SK-N-MC (cell line): ENCODE data around the gene TRIM41.
"Not testable (repeated sequence)": the region's sequence is repeated elsewhere in the genome, so short reads cannot be mapped to it uniquely, and the experiment has no call there.

Experiments
- EZH2 ChIP-seq: fragments of 200-600 bp; sonication (generic); IDR thresholded peaks from one replicate; pipeline ENCODE4 v1.6.1; 2017; ENCODE audit warnings: antibody characterized with exemption
- POLR2AphosphoS5 ChIP-seq: IDR thresholded peaks from 2 replicates; pipeline ENCODE4 v1.6.1; 2012; ENCODE audit warnings: mild to moderate bottlenecking, low read depth, low read length, borderline replicate concordance

- not testable (repeated sequence) for TF ChIP-seq EZH2, POLR2AphosphoS5
Observed at GRCh38 chr5:181209006-181209405, 14.1 kb upstream of the TRIM41 start.
